ENCODE results near the gene ELAVL3.
"Not testable (repeated sequence)": the region's sequence is repeated elsewhere in the genome, so short reads cannot be mapped to it uniquely, and the experiment has no call there.

ELAVL3 gene

GRCh38 chr19:11410682-11411081, 70.2 kb downstream of the ELAVL3 start:
- no peaks in the 10 kb centered on the region for H3K27me3 ChIP-seq (ENCODE audit: insufficient read depth, low read length, poor library complexity, severe bottlenecking)

GRCh38 chr19:11408591-11408990, 72.3 kb downstream of the ELAVL3 start:
- no peak for TF ChIP-seq CTCF (conservative IDR thresholded peaks at IDR 0.05; ENCODE audit: low read length)
- TF ChIP-seq EZH2phosphoT487 (IDR thresholded peaks at IDR 0.05; ENCODE audit: borderline replicate concordance), result no peak
- no peaks in the 10 kb centered on the region for H3F3A ChIP-seq (ENCODE audit: low read depth)
- no peaks in the 10 kb centered on the region for H3K4me1 ChIP-seq (ENCODE audit: insufficient read depth, low read length, poor library complexity, severe bottlenecking)
- H3K9ac ChIP-seq (ENCODE audit: low read depth, low read length, poor library complexity, severe bottlenecking), result no peak overlapping the region
- no peaks in the 10 kb centered on the region for H3K36me3 ChIP-seq (ENCODE audit: insufficient read depth, low read length)
- H2AFZ ChIP-seq (ENCODE audit: low read length), result no peak overlapping the region
- H3K4me3 ChIP-seq (ENCODE audit: low read length, poor library complexity, severe bottlenecking), result no peak overlapping the region
- no peaks in the 10 kb centered on the region for H3K27me3 ChIP-seq (ENCODE audit: insufficient read depth, low read length, poor library complexity, severe bottlenecking)
- no peaks in the 10 kb centered on the region for H4K20me1 ChIP-seq (ENCODE audit: insufficient read depth, low read length, poor library complexity, severe bottlenecking)
- no peaks in the 10 kb centered on the region for H3K9me3 ChIP-seq (ENCODE audit: insufficient read depth, low read depth, low read length)
- H3K79me2 ChIP-seq (ENCODE audit: insufficient read depth, low read length), result no peaks in the 10 kb centered on the region
- no peak overlapping the region for H3K4me2 ChIP-seq (ENCODE audit: low read depth, low read length, poor library complexity, severe bottlenecking)
- no peaks in the 10 kb centered on the region for H3K9me2 ChIP-seq (replicated peaks; ENCODE audit: low read depth, low read length)

More at GRCh38 chr19:11410682-11411081, 70.2 kb downstream of the ELAVL3 start:
- no peaks in the 10 kb centered on the region for H4K20me1 ChIP-seq (ENCODE audit: insufficient read depth, low read length, poor library complexity, severe bottlenecking)
- TF ChIP-seq CTCF (conservative IDR thresholded peaks at IDR 0.05; ENCODE audit: low read length), result no peak
- no peak for TF ChIP-seq EZH2phosphoT487 (IDR thresholded peaks at IDR 0.05; ENCODE audit: borderline replicate concordance)
- H3K79me2 ChIP-seq (ENCODE audit: insufficient read depth, low read length), result no peaks in the 10 kb centered on the region
- H3K4me2 ChIP-seq (ENCODE audit: low read depth, low read length, poor library complexity, severe bottlenecking), result no peak overlapping the region
- H3K36me3 ChIP-seq (ENCODE audit: insufficient read depth, low read length), result no peaks in the 10 kb centered on the region
- no peaks in the 10 kb centered on the region for H3K9me2 ChIP-seq (replicated peaks; ENCODE audit: low read depth, low read length)
- H3K9ac ChIP-seq (ENCODE audit: low read depth, low read length, poor library complexity, severe bottlenecking), result no peak overlapping the region
- H2AFZ ChIP-seq (ENCODE audit: low read length), result no peak overlapping the region
- no peaks in the 10 kb centered on the region for H3F3A ChIP-seq (ENCODE audit: low read depth)
- H3K4me1 ChIP-seq (ENCODE audit: insufficient read depth, low read length, poor library complexity, severe bottlenecking), result no peaks in the 10 kb centered on the region
- no peaks in the 10 kb centered on the region for H3K9me3 ChIP-seq (ENCODE audit: insufficient read depth, low read depth, low read length)
- H3K4me3 ChIP-seq (ENCODE audit: low read length, poor library complexity, severe bottlenecking), result no peak overlapping the region

GRCh38 chr19:11406703-11407236, 74.1 kb downstream of the ELAVL3 start:
- H3K9ac ChIP-seq (ENCODE audit: low read depth, low read length, poor library complexity, severe bottlenecking); H3K36me3 ChIP-seq (ENCODE audit: insufficient read depth, low read length); H4K20me1 ChIP-seq (ENCODE audit: insufficient read depth, low read length, poor library complexity, severe bottlenecking); H3K4me2 ChIP-seq (ENCODE audit: low read depth, low read length, poor library complexity, severe bottlenecking); H2AFZ ChIP-seq (ENCODE audit: low read length); H3K9me2 ChIP-seq (replicated peaks; ENCODE audit: low read depth, low read length); H3K9me3 ChIP-seq (ENCODE audit: insufficient read depth, low read depth, low read length); H3K79me2 ChIP-seq (ENCODE audit: insufficient read depth, low read length); H3K4me1 ChIP-seq (ENCODE audit: insufficient read depth, low read length, poor library complexity, severe bottlenecking); H3K4me3 ChIP-seq (ENCODE audit: low read length, poor library complexity, severe bottlenecking); H3F3A ChIP-seq (ENCODE audit: low read depth); H3K27me3 ChIP-seq (ENCODE audit: insufficient read depth, low read length, poor library complexity, severe bottlenecking): not testable (repeated sequence)

Data from Loucy (cell line).